GM18526 (cell line): ENCODE data around the gene HIPK2.

Source experiments
- POLR2A ChIP-seq: IDR thresholded peaks from 3 replicates; pipeline ENCODE4 v1.6.1; 2011; ENCODE audit not compliant: insufficient read length; ENCODE audit errors: extremely low read depth

HIPK2 gene

GRCh38 chr7:139532636-139533155, 245.1 kb downstream of the HIPK2 start:
- TF ChIP-seq POLR2A, result no peak

GRCh38 chr7:139531094-139531493, 246.7 kb downstream of the HIPK2 start:
- TF ChIP-seq POLR2A, result no peak

GRCh38 chr7:139526578-139527544, 250.9 kb downstream of the HIPK2 start:
- TF ChIP-seq POLR2A, result no peak

GRCh38 chr7:139525750-139526149, 252.0 kb downstream of the HIPK2 start:
- no peak for TF ChIP-seq POLR2A

- no peak for TF ChIP-seq POLR2A
These were observed 252.6 kb downstream of the HIPK2 start for GRCh38 chr7:139525239-139525638.

- no peak for TF ChIP-seq POLR2A
These were observed 253.6 kb downstream of the HIPK2 start for GRCh38 chr7:139523968-139524815.

GRCh38 chr7:139523199-139523941, 254.4 kb downstream of the HIPK2 start, which contains the start of gene CLEC2L:
CLEC2L (plus strand) TSS chr7:139523685; CDS start chr7:139523928, 243 bp downstream.
- no peak for TF ChIP-seq POLR2A

GRCh38 chr7:139522830-139523198, 255.0 kb downstream of the HIPK2 start:
- no peak for TF ChIP-seq POLR2A

GRCh38 chr7:139521439-139521838, 256.4 kb downstream of the HIPK2 start:
- no peak for TF ChIP-seq POLR2A

GRCh38 chr7:139515266-139515665, 262.5 kb downstream of the HIPK2 start:
- no peak for TF ChIP-seq POLR2A
